ENCODE measurements around the gene SRPK1.

DNA sequence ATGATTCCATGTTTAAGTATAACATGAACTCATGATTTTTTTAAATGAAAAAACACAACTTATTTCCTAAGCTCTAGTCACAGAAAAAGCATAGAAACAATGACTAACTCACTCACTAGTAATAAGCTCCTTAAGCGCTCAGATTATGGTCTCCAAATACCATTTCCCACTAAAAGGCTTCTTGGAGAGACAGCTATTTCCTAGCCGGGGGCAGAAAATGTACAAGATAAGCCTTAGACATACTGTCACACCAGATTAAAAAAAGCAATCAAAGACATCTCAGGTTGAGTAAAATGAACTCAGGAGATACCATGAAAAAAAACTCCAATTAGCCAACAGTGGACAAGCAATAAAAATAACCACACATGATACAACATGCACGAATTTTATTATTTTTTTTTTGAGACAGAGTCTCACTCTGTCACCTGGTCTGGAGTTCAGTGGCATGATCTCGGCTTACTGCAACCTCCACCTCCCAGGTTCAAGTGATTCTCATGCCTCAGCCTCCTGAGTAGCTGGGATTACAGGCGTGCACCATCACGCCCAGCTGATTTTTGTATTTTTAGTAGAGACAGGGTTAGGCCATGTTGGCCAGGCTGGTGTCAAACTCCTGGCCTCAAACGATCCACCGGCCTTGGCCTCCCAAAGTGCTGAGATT, 14.9 kb downstream of the SRPK1 start:
- TF ChIP-seq, protein P1, sequence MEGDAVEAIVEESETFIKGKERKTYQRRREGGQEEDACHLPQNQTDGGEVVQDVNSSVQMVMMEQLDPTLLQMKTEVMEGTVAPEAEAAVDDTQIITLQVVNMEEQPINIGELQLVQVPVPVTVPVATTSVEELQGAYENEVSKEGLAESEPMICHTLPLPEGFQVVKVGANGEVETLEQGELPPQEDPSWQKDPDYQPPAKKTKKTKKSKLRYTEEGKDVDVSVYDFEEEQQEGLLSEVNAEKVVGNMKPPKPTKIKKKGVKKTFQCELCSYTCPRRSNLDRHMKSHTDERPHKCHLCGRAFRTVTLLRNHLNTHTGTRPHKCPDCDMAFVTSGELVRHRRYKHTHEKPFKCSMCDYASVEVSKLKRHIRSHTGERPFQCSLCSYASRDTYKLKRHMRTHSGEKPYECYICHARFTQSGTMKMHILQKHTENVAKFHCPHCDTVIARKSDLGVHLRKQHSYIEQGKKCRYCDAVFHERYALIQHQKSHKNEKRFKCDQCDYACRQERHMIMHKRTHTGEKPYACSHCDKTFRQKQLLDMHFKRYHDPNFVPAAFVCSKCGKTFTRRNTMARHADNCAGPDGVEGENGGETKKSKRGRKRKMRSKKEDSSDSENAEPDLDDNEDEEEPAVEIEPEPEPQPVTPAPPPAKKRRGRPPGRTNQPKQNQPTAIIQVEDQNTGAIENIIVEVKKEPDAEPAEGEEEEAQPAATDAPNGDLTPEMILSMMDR (IDR thresholded peaks at IDR 0.05; ENCODE audit: insufficient read depth, low read length) = no peak
- TF ChIP-seq SPI1 (IDR thresholded peaks at IDR 0.05; ENCODE audit: borderline replicate concordance, low read depth) (no peak), GABPA (IDR thresholded peaks at IDR 0.05; ENCODE audit: low read depth) (no peak), POLR2AphosphoS5 (IDR thresholded peaks at IDR 0.05; ENCODE audit: low read depth) (no peak)
- TF ChIP-seq, protein P2, sequence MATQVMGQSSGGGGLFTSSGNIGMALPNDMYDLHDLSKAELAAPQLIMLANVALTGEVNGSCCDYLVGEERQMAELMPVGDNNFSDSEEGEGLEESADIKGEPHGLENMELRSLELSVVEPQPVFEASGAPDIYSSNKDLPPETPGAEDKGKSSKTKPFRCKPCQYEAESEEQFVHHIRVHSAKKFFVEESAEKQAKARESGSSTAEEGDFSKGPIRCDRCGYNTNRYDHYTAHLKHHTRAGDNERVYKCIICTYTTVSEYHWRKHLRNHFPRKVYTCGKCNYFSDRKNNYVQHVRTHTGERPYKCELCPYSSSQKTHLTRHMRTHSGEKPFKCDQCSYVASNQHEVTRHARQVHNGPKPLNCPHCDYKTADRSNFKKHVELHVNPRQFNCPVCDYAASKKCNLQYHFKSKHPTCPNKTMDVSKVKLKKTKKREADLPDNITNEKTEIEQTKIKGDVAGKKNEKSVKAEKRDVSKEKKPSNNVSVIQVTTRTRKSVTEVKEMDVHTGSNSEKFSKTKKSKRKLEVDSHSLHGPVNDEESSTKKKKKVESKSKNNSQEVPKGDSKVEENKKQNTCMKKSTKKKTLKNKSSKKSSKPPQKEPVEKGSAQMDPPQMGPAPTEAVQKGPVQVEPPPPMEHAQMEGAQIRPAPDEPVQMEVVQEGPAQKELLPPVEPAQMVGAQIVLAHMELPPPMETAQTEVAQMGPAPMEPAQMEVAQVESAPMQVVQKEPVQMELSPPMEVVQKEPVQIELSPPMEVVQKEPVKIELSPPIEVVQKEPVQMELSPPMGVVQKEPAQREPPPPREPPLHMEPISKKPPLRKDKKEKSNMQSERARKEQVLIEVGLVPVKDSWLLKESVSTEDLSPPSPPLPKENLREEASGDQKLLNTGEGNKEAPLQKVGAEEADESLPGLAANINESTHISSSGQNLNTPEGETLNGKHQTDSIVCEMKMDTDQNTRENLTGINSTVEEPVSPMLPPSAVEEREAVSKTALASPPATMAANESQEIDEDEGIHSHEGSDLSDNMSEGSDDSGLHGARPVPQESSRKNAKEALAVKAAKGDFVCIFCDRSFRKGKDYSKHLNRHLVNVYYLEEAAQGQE (IDR thresholded peaks at IDR 0.05; ENCODE audit: insufficient replicate concordance, low read depth) = no peak
